GM19467 (cell line): Measurements from ENCODE around the gene KCNK7.

Source experiments
- ATAC-seq: cut with Tn5 transposase; IDR thresholded peaks from one replicate; pipeline ENCODE4 v1.9.1; 2021; ENCODE audit warnings: mild to moderate bottlenecking, moderate library complexity; ENCODE audit not compliant: unreplicated experiment

KCNK7 gene

GRCh38 chr11:65589444-65590239, 6.0 kb downstream of the KCNK7 start:
- no peak for ATAC-seq

GRCh38 chr11:65588199-65589054, 7.2 kb downstream of the KCNK7 start:
- peak; percentile 76 for ATAC-seq

GRCh38 chr11:65586676-65587075, 8.9 kb downstream of the KCNK7 start:
- no peak for ATAC-seq

- no peak for ATAC-seq
Measured at GRCh38 chr11:65586247-65586630, 9.4 kb downstream of the KCNK7 start.

GRCh38 chr11:65585396-65586246, 10.0 kb downstream of the KCNK7 start:
- no peak for ATAC-seq

GRCh38 chr11:65584723-65585171, 10.9 kb downstream of the KCNK7 start:
- ATAC-seq: no peak

- no peak for ATAC-seq
Measured at GRCh38 chr11:65584106-65584505, 11.5 kb downstream of the KCNK7 start.

- ATAC-seq: no peak
Measured at GRCh38 chr11:65583589-65583988, 12.0 kb downstream of the KCNK7 start.

- no peak for ATAC-seq
Measured at GRCh38 chr11:65581928-65582327, 13.7 kb downstream of the KCNK7 start.

- no peak for ATAC-seq
Measured at GRCh38 chr11:65580756-65581155, 14.8 kb downstream of the KCNK7 start.

- ATAC-seq: no peak
Measured at GRCh38 chr11:65580031-65580692, 15.4 kb downstream of the KCNK7 start.

- no peak for ATAC-seq
Measured at GRCh38 chr11:65579291-65579690, 16.3 kb downstream of the KCNK7 start.

GRCh38 chr11:65578667-65579066, 16.9 kb downstream of the KCNK7 start:
- no peak for ATAC-seq

GRCh38 chr11:65578134-65578533, 17.5 kb downstream of the KCNK7 start:
- no peak for ATAC-seq

GRCh38 chr11:65577756-65578109, 17.9 kb downstream of the KCNK7 start:
- ATAC-seq: no peak

- ATAC-seq: no peak
Measured at GRCh38 chr11:65576867-65577755, 18.5 kb downstream of the KCNK7 start.

GRCh38 chr11:65576232-65576866, 19.3 kb downstream of the KCNK7 start:
- no peak for ATAC-seq

GRCh38 chr11:65575568-65576231, 19.9 kb downstream of the KCNK7 start, which contains the start of gene EHBP1L1:
TSS of gene EHBP1L1 (plus strand) at chr11:65576053. CDS start at chr11:65576303, 250 bp downstream.
- no peak for ATAC-seq
